NCI-H510A (cell line): Measurements from ENCODE around the gene USP48.

Experiments
- DNase-seq: peaks from one replicate; lab custom pipeline; 2025; lab: John Stamatoyannopoulos, UW

USP48 gene

DNA sequence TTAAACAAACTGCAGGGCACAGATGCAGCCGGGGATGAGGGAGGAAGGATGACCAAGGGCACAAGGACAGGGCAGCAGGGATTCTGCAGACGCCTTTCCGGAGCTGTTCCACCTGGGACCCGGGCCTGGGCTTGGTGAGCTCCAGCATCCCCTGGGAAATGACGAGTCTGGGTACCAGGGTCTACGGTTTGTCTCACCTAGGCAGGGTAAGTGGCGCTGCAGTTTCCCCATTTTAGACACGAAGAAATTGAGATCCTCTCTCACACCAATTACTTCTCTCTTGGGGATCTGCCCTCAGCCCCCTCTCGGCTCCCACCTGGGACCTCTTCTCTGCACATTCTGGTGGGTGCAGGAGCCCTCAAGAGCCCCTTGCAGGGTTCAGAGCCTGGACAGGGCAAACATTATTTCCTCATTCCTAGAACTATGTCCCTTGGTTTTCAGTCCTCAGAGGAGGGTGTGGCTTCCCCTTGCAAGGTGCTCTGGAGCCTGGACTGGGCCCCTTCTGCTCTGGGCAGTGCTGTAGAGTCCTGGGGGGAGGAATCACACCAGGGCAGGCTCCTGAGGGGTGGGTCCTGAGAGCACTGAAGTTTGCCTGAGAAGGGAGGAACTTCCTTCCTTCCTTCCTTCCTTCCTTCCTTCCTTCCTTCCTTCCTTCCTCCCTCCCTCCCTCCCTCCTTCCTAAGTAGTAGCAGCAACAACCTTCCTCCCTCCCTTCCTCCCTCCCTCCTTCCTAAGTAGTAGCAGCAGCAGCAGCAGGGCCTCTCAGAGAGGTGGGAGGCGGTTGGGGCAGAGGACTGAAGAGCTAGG, 129.8 kb downstream of the USP48 start:
- no peak for DNase-seq

DNA sequence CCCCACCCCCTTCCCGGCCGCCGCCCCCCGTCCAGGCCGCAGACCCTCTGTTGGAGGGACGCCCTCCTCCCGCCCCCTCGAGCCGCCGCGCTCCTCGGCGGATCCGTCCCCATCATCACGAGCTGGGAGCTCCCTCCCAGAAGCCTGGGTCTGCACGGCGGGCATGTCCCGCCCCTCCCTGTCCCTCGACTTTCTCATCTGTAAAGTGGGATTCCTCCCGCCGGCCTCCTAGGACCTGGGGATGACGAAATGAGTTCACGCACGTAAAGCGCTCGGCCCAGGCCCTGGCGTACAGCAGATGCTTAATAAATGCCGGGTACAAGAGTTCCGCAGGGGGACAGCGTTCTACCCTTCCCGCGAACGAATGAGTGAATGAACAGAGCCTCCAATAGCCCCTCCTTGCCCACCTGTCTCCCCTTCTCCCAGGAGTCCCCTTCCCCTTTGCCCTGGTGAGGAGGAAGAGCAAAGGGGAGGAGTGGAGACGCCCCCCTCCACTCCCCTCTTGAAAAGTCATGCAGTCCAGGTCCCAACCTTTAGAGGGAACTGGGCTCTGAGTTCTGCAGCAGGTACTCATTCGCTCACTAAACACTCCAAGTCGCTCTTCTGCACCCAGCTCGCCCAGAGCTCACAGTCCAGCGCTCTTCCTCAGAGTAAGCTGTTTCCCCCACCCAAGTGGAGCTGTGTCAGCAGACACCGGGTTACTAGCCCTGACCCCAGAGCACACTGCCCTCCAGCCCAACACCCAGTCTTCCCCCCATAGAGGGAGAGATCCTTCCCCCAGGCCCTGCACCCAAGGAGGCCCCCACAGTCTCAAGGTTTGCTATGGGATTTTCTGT, 130.6 kb downstream of the USP48 start:
- DNase-seq, result no peak

DNA sequence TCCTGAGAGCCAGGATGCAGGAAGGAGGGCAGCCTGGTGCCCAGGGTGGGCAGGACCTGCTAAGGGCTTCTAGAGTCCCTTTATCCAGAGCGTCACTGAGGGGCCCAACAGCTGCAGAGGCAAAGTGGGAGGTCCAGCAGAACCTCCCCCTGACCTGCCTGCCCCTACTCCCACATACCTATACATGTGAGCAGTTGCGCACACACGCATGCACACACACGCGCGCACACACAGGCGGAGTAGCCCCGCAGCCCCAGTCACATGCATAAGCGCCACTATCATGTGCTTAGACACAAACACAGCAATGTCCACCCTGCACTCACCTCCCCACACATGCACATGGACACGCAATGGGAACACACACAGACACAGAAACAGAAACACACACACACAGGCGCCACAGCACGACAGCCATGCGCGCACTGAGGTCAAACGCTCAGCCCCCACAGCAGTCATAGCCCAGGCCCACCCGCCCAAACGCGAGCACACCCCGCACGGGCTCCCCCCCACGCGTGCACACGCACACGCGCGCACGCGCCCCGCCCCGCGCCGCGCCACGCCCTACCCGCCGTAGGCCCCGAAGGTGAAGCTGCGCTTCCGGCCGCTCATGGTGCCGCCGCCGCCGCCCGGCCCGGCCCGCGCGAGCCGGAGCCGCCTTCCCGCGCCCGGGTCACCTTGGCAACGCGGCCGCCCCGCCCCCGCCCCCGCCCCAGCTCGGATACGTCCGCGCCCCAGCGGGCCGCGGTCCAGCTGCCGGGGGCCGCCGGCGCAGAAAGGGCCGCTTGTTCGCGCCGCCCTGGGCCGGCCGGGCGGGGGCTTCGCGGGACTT, 131.5 kb downstream of the USP48 start:
- peak; percentile 47 for DNase-seq

DNA sequence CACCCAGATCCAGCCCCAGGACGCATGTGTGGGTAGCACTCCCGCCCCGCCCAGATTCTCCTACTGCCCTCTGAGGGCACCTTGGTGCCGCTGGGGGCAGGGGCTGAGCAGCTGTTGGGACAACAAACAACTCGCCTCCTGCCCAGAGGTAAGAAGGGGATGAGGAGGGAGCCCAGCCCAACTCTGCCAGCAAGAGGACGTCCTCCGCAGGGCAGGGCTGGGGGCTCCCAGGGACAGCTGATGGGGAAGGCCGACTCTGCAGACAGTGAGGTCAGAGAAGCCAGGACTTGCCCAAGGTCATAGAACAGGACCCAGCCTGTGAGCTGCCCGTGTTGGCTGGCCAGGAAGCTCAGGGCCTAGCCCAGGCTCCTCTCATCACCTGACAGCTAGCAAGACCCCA, 132.5 kb downstream of the USP48 start:
- no peak for DNase-seq

GRCh38 chr1:21649315-21649714, 133.6 kb downstream of the USP48 start:
- no peak for DNase-seq

GRCh38 chr1:21648791-21649190, 134.2 kb downstream of the USP48 start:
- DNase-seq, result no peak

DNA sequence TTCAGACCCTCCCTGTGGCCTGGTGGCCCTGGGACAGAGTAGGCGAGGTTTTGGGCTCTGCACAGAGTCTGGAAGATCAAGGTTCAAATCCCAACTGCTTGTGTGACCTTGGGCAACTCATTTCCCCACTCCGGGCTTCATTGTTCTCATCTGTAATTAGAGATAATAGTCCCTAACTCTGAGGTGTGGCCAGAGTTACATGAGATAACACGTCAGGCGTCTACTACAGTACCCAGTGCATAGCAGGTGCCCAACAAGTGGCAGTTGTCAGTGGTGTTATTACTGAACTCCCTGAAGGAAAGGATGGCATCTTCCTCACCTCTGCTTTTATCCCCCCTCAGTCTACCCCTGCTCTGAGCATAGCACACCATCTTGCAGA, 134.6 kb downstream of the USP48 start:
- DNase-seq, result no peak

DNA sequence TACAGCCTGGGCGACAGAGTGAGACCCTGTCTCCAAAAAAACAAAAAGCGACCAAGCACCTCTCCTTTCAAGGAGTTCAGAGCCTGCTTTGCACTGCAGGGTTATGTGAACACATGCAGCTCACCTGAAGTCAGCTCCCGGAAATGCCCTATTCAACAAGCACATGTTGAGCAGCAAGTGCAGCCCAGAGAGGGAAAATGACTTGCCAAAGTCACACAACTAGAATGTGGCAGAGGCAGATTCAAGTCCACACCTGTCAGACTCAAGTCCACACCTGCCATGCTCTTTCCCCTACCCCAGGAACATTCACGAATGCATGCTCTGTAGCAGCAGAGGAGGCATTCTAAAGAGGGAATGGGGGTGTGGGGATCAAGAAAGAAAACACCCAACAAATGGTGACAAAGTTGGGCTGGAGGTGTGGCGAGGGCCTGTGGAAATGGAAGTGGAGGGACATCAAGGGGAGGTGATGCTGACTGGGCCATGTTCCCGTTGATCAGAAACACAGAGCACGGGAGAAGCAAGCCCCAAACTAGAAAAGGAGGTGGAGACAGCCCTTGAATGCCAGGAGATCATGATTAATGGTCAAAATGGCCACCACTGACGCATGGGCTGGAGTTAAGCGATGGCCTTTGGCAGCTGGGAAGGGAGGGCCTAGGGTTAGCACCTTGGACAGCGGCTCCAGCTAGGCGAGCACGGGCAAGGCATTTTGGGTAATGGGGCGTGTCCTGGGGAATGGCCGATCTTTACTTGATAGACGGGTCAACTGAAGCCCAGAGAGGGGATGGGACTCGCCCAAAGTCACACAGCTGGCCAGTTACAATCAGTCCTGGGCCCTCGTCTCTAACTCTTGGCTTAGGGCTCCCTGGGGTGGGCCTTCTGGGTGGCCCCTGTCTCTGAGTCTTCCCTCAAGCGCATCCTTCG, 135.3 kb downstream of the USP48 start:
- no peak for DNase-seq

- DNase-seq, result no peak
Measured at GRCh38 chr1:21645550-21645949, 137.4 kb downstream of the USP48 start.

DNA sequence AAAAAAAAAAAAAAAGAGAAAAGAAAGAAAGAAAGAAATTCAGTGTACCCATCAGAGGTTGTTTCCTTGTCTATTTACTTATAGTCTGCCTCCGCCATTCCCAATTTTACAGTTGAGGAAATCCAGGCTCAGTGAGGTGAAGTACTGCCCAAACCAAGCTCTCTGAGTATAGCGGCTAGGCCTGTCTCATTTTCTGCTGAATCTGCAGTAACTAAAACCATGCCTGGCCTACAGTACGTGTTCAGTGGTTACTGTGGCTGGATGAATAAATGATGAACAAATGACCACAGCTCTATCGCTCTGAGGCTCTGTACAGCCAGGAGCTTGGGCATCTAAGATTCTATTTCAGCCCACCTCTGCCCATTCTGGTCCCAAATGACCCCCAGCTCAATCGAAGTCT, 138.0 kb downstream of the USP48 start:
- DNase-seq, result no peak

DNA sequence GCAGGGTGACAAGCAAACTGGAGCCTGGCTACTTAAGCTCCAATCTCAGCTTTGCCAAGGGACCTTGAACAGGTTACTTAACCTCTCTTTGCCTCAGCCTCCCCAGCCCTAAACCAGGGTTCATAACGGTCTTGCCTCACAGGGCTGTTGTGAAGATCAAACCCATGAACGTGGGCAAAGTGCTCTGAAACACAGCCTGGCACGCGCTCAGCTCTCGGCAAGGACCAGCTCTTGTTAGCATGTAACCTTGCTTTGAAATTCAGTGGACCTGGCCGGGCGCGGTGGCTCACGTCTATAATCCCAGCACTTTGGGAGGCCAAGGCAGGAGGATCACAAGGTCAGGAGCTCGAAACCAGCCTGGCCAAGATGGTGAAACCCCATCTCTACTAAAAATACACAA, 138.6 kb downstream of the USP48 start:
- DNase-seq, result no peak

GRCh38 chr1:21643624-21644023, 139.3 kb downstream of the USP48 start:
- no peak for DNase-seq

DNA sequence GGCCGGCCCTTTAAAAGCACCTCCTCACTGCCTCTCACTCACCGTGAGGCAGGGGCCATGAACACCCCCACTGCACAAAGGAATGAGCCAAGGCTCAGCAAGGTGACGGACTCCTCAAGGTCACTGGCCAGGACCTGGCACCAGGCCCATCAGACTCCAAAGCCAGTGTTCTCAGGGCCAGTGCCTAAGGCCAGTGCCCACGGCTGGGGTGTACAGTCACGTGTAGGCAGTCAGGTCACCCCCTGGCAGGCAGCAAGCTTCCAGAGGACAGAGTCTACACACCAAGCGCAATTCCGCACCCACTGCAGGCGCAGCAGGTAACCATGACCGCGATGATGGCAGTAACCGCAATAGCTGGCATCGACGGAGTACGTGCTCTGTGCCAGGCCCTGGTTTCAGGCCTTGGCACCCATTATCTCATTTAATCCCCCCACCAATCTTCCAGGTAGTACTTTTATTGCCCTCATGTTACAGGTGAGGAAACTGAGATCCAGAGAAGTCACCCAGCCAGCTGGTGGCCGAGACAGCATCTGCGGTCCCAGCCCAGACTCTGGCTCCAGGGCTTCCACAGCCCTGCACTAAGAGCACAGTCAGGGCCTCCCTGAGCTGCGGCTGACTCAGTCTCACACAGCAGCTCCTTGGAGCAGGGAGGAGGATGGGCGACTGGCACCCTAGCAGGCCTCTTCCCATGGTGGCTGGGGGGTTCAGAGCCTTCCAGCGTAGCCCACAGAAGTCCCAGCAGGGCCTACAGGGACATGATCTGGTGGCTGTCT, 140.8 kb downstream of the USP48 start:
- DNase-seq, result no peak

- no peak for DNase-seq
Measured at GRCh38 chr1:21641537-21641936, 141.4 kb downstream of the USP48 start.

- no peak for DNase-seq
Measured at GRCh38 chr1:21641076-21641475, 141.9 kb downstream of the USP48 start.

- DNase-seq, result no peak
Measured at GRCh38 chr1:21640653-21641052, 142.3 kb downstream of the USP48 start.

- no peak for DNase-seq
Measured at GRCh38 chr1:21639594-21640041, 143.3 kb downstream of the USP48 start.

- no peak for DNase-seq
Measured at GRCh38 chr1:21638531-21639341, 144.2 kb downstream of the USP48 start.

DNA sequence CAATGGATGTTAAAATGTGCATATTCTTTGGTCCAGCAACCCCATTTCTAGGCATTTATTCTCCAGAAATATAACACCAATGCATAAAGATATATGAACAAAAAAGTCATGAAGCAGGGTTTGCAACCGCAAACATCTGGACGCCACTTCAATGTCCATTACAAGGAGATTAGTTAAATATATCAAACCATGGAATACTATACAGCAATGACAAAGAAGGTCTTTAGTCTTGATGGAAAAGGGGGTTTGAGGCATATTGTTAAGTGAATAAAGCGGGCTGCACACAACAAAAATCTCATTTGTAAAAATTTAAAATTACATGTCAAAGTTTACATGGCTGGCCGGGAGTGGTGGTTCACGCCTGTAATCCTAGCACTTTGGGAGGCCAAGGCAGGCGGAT, 145.4 kb downstream of the USP48 start:
- no peak for DNase-seq

- DNase-seq, result no peak
Measured at GRCh38 chr1:21636029-21636428, 146.9 kb downstream of the USP48 start.
